ENCODE data around the gene RNF150. TPM values are rescaled to one million over a fixed set of nuclear protein-coding genes. Genes with fewer than 3 reads are reported as not detected.

RNF150 gene
- total and polyA plus RNA-seq, 2 of the 4 experiments (the other 2 are of a cell fraction) = 6.2 to 18.1 TPM

- dilution Hi-C loops (cut with HindIII; ENCODE audit: low sequenced_read_pairs, unreplicated experiment) = no loop called here
- H3K4me3 ChIP-seq (ENCODE audit: insufficient read depth, low read depth, low read length) = no peak overlapping the region
- H3K4ac ChIP-seq (ENCODE audit: low read depth, low read length) = no peak overlapping the region
- H3K79me1 ChIP-seq (ENCODE audit: low read depth in 1 of 2, low read length in 2 of 2) = no peaks in the 10 kb centered on the region
- no peak overlapping the region for H2AK5ac ChIP-seq (ENCODE audit: low read depth, low read length)
- no peak overlapping the region for H4K8ac ChIP-seq (ENCODE audit: low read depth in 2 of 2, low read length in 2 of 2)
- H3K14ac ChIP-seq (replicated peaks; ENCODE audit: low read depth, low read length) = no peak overlapping the region
- H2AFZ ChIP-seq (replicated peaks; ENCODE audit: low read length, poor library complexity) = no peak overlapping the region
- H4K91ac ChIP-seq (ENCODE audit: insufficient read depth, low read depth, low read length) = no peak overlapping the region
- ChIA-PET POLR2A (ENCODE audit: unreplicated experiment) (no interaction called here), CTCF (interaction anchor here (0.6 kb wide), 1 partner anchor 18 kb away, joined by 3 read pairs; no protein-coding TSS in a partner anchor)
- no peaks in the 10 kb centered on the region for H4K20me1 ChIP-seq (ENCODE audit: insufficient read depth, low read length)
- no peak overlapping the region for H2BK120ac ChIP-seq (ENCODE audit: low read depth, low read length)
- intact Hi-C loops (cut with micrococcal nuclease) = no loop called here
- no peaks in the 10 kb centered on the region for H3K4me1 ChIP-seq (ENCODE audit: control insufficient read depth, insufficient read depth, low read length)
- H2BK5ac ChIP-seq (ENCODE audit: low read depth, low read length, poor library complexity, severe bottlenecking) = no peak overlapping the region
- H3K4me2 ChIP-seq (ENCODE audit: low read depth, low read length) = no peak overlapping the region
- no peak overlapping the region for H2BK15ac ChIP-seq (ENCODE audit: low read depth, low read length)
- H3K36me3 ChIP-seq (ENCODE audit: control insufficient read depth, insufficient read depth, low read length) = no peaks in the 10 kb centered on the region
- no peak overlapping the region for H3K27ac ChIP-seq (ENCODE audit: insufficient read depth, low read length)
- no peak overlapping the region for H3K56ac ChIP-seq (ENCODE audit: extremely low read depth, insufficient read depth, low read length)
- H3K23ac ChIP-seq (ENCODE audit: low read depth, low read length) = no peak overlapping the region
- H2BK20ac ChIP-seq (ENCODE audit: low read depth, low read length) = no peak overlapping the region
- no peaks in the 10 kb centered on the region; the same call in 1 of the 2 replicates for H3K9me1 ChIP-seq (ENCODE audit: insufficient read depth, low read length)
- no TSS peak for BruUV-seq (replicated peaks)
- ATAC-seq (ENCODE audit: low read depth) (no peak), DNase-seq (no peak)
- H3K9ac ChIP-seq (ENCODE audit: low read depth, low read length) = no peak overlapping the region
- H3K9me3 ChIP-seq (ENCODE audit: control insufficient read depth, insufficient read depth, low read length) = no peaks in the 10 kb centered on the region
- no peak overlapping the region for H2AK9ac ChIP-seq (replicated peaks; ENCODE audit: low read depth, low read length, poor library complexity)
- H3K27me3 ChIP-seq (ENCODE audit: control insufficient read depth, insufficient read depth, low read length) = no peaks in the 10 kb centered on the region
- no peak for TF ChIP-seq NFE2L2 (IDR thresholded peaks at IDR 0.05; ENCODE audit: low read depth, low read length)
- no peak for TF ChIP-seq POLR2A (IDR thresholded peaks at IDR 0.05; ENCODE audit: low read depth, low read length)
- TF ChIP-seq CHD1 (IDR thresholded peaks at IDR 0.05; ENCODE audit: low read depth, low read length) = no peak
- TF ChIP-seq RFX5 (IDR thresholded peaks at IDR 0.05; ENCODE audit: low read depth, low read length) = no peak
- no peak for TF ChIP-seq MAZ (IDR thresholded peaks at IDR 0.05; ENCODE audit: borderline replicate concordance, low read depth, low read length)
- no peak for TF ChIP-seq SMC3 (IDR thresholded peaks at IDR 0.05; ENCODE audit: low read depth, low read length)
- H3K18ac ChIP-seq (ENCODE audit: low read depth, low read length) = no peak overlapping the region
- in situ Hi-C loops (cut with MboI; ENCODE audit: low sequenced_read_pairs) = no loop called here
- WGBS, 2 experiments (ENCODE audit: extremely low coverage in 2 of 2, insufficient read length in 1 of 2) = no CpG with 5 or more reads among the region's 3 CpGs
- H4K5ac ChIP-seq (ENCODE audit: low read depth, low read length) = no peak overlapping the region
Observed at GRCh38 chr4:141013899-141014298, 119.4 kb downstream of the RNF150 start.
